HEK293 (cell line): ENCODE data around the gene OTUB1.

Experiments used
- CTCF ChIA-PET: fragments of 350-600 bp; formaldehyde crosslinking; extraction: SDS; loops from one replicate; lab custom pipeline; 2021; ENCODE audit warnings: antibody characterized with exemption; lab: Yijun Ruan, JAX
- POLR2A ChIA-PET: fragments of 300-600 bp; formaldehyde crosslinking; extraction: SDS; loops from one replicate; lab custom pipeline; 2020; ENCODE audit warnings: antibody characterized with exemption, inconsistent platforms; lab: Yijun Ruan, JAX
- H3K27ac ChIP-seq: fragments of 200-500 bp; sonication (Bioruptor generic); 2 replicates; pipeline ENCODE4 v1.5.1; 2014; ENCODE audit warnings: low read depth, low read length, control low read depth, inconsistent platforms; ENCODE audit errors: extremely low read depth
- H3K36me3 ChIP-seq, 2 experiments: fragments of 200-500 bp in 1 of 2; sonication (Bioruptor generic) in 1 of 2; 1 replicate in 1 of 2; 2 replicates in 1 of 2; pipeline ENCODE4 v1.5.1; 2014 to 2017; ENCODE audit warnings: inconsistent platforms in 2 of 2, low read length in 2 of 2; ENCODE audit not compliant: control insufficient read depth in 2 of 2, insufficient read depth in 1 of 2
- H3K4me1 ChIP-seq: fragments of 200-500 bp; sonication (Bioruptor generic); 2 replicates; pipeline ENCODE4 v1.5.1; 2014; ENCODE audit warnings: mild to moderate bottlenecking, low read length, inconsistent platforms; ENCODE audit not compliant: control insufficient read depth, insufficient read depth
- H3K4me3 ChIP-seq: 2 replicates; pipeline ENCODE4 v1.5.1; 2011; ENCODE audit warnings: low read depth, mild to moderate bottlenecking, control low read depth, low read length, moderate library complexity
- H3K9me3 ChIP-seq: fragments of 200-500 bp; sonication (Bioruptor generic); 2 replicates; pipeline ENCODE4 v1.5.1; 2014; ENCODE audit warnings: low read depth, low read length, inconsistent platforms; ENCODE audit not compliant: control insufficient read depth, insufficient read depth
- HIC1 ChIP-seq: fragments of 450-650 bp; formaldehyde crosslinking; IDR thresholded peaks from 2 replicates; pipeline ENCODE4 v1.5.1; 2016; ENCODE audit warnings: missing biosample characterization, missing genetic modification characterization
- HOXC10 ChIP-seq: sonication (generic); formaldehyde crosslinking; IDR thresholded peaks from 2 replicates; pipeline ENCODE4 v1.8.1; 2023; ENCODE audit warnings: mild to moderate bottlenecking, missing genetic modification reagents
- KLF8 ChIP-seq: fragments of 450-650 bp; formaldehyde crosslinking; IDR thresholded peaks from 2 replicates; pipeline ENCODE4 v1.5.1; 2016; ENCODE audit warnings: missing biosample characterization, missing genetic modification characterization
- TSHZ1 ChIP-seq: fragments of 450-650 bp; formaldehyde crosslinking; IDR thresholded peaks from 2 replicates; pipeline ENCODE4 v1.5.1; 2016; ENCODE audit warnings: missing biosample characterization, missing genetic modification characterization, borderline replicate concordance
- ZBTB8A ChIP-seq: fragments of 450-650 bp; formaldehyde crosslinking; IDR thresholded peaks from 2 replicates; pipeline ENCODE4 v1.5.1; 2016; ENCODE audit warnings: missing biosample characterization, missing genetic modification characterization
- ZNF398 ChIP-seq: fragments of 450-650 bp; formaldehyde crosslinking; IDR thresholded peaks from 2 replicates; pipeline ENCODE4 v1.5.1; 2017; ENCODE audit warnings: missing biosample characterization, missing genetic modification characterization
- ZNF473 ChIP-seq: fragments of 450-650 bp; formaldehyde crosslinking; IDR thresholded peaks from 2 replicates; pipeline ENCODE4 v1.5.1; 2017; ENCODE audit warnings: missing biosample characterization, missing genetic modification characterization
- ZNF501 ChIP-seq: fragments of 450-650 bp; formaldehyde crosslinking; IDR thresholded peaks from 2 replicates; pipeline ENCODE4 v1.5.1; 2016; ENCODE audit warnings: missing biosample characterization, missing genetic modification characterization
- ZNF580 ChIP-seq: fragments of 450-650 bp; formaldehyde crosslinking; IDR thresholded peaks from 2 replicates; pipeline ENCODE4 v1.5.1; 2016; ENCODE audit warnings: missing biosample characterization, missing genetic modification characterization
- ZNF704 ChIP-seq: fragments of 450-650 bp; formaldehyde crosslinking; IDR thresholded peaks from 2 replicates; pipeline ENCODE4 v1.5.1; 2016; ENCODE audit warnings: missing biosample characterization, missing genetic modification characterization

Gene OTUB1

GRCh38 chr11:64000740-64001483 is 14.7 kb downstream of the OTUB1 start:
- Histone ChIP-seq H3K4me1 (no peaks in the 10 kb centered on the region), H3K36me3 (peaks cover 0 to 45% of the 10 kb centered on the region in 2 experiments; a peak in 1 of 3 replicates), H3K4me3 (no peak overlapping the region), H3K9me3 (no peaks in the 10 kb centered on the region), H3K27ac (no peak overlapping the region)
- TF ChIP-seq HIC1 (tag by site-specific recombination) (0 out of 2 replicates have a peak, but pooled peaks have one; percentile 24), ZNF580 (tag by site-specific recombination) (no peak), ZNF398 (tag by site-specific recombination) (no peak), ZNF473 (tag by site-specific recombination) (no peak), ZNF501 (no peak), HOXC10 (CRISPR knock-in tag) (no peak)
- POLR2A ChIA-PET, result interaction anchor here (0.6 to 4.7 kb wide), 5 partner anchors 12 to 364 kb away, joined by 3 to 18 read pairs (median 3); partner anchors contain the start of gene MARK2
- CTCF ChIA-PET, result interaction anchor here (0.6 to 4.3 kb wide), 7 partner anchors 31 to 229 kb away, joined by 3 to 70 read pairs (median 4); partner anchors contain the start of gene FLRT1

GRCh38 chr11:64001484-64002420 is 15.5 kb downstream of the OTUB1 start:
- ChIA-PET POLR2A (interaction anchor here (0.6 to 4.7 kb wide), 2 partner anchors 13 to 363 kb away, joined by 3 to 18 read pairs; no protein-coding TSS in a partner anchor), CTCF (interaction anchor here (0.6 to 4.3 kb wide), 4 partner anchors 24 to 164 kb away, joined by 3 to 70 read pairs (median 8); partner anchors contain the start of gene FLRT1)
- Histone ChIP-seq H3K9me3 (no peaks in the 10 kb centered on the region), H3K27ac (no peak overlapping the region), H3K4me1 (no peaks in the 10 kb centered on the region), H3K36me3 (peaks cover 0 to 37% of the 10 kb centered on the region in 2 experiments; a peak in 1 of 3 replicates), H3K4me3 (no peak overlapping the region)
- peak; percentile 34; the same call in 1 of the 2 replicates for TF ChIP-seq KLF8
- TF ChIP-seq ZNF704 (tag by site-specific recombination), result no peak
- 0 out of 2 replicates have a peak, but pooled peaks have one; percentile 8 for TF ChIP-seq HIC1 (tag by site-specific recombination)
- TF ChIP-seq TSHZ1 (tag by site-specific recombination), result no peak
- TF ChIP-seq ZBTB8A, result peak; percentile 16; the same call in 1 of the 2 replicates
